Smooth muscle cell of the umbilical artery (primary cell): ENCODE results near the gene APOL4. TPM values are rescaled to one million over a fixed set of nuclear protein-coding genes. Genes with fewer than 3 reads are reported as not detected.

Source experiments
- total RNA-seq: library from RNA; depleted of rRNA; stranded (reverse); fragments of >200 nt; gene quantifications from 2 replicates; pipeline ENCODE4 v1.2.3, GENCODE V29; 2014

APOL4 gene
- total RNA-seq, result under 0.01 TPM in 1 of 2 replicates, not detected in the other

GRCh38 chr22:36201630-36202319, at the start of gene APOL4:
TSS of gene APOL4 (minus strand) at chr22:36201809. CDS start at chr22:36201734, 75 bp downstream.

GRCh38 chr22:36239401-36240171, 38.0 kb upstream of the APOL4 start, which contains the start of gene APOL2:
TSS of gene APOL2 (minus strand) at chr22:36239527. CDS start at chr22:36233162, 6,365 bp downstream.

GRCh38 chr22:36160499-36160942, 41.1 kb downstream of the APOL4 start, which contains the start of gene APOL3:
TSS of gene APOL3 (minus strand) at chr22:36160755. CDS start at chr22:36149055, 11,700 bp downstream.

Other genes with a start within 250 kb of the APOL4 start
- gene RBFOX2, start 173.0 kb downstream of the APOL4 start, total RNA-seq, result 116 and 175 TPM in 2 replicates
- 6.5 and 9.7 TPM in 2 replicates for gene APOL3, start 41.1 kb downstream of the APOL4 start, total RNA-seq
- 38.9 and 44.8 TPM in 2 replicates for gene APOL2, start 37.7 kb upstream of the APOL4 start, total RNA-seq
- gene APOL1, start 51.3 kb upstream of the APOL4 start, total RNA-seq, result 14.6 and 29.1 TPM in 2 replicates
- 707 and 1,553 TPM in 2 replicates for gene MYH9, start 186.2 kb upstream of the APOL4 start, total RNA-seq